ENCODE data around the gene IL18RAP. TPM values are rescaled to one million over a fixed set of nuclear protein-coding genes. Genes with fewer than 3 reads are reported as not detected.

The IL18RAP gene
- total and polyA plus RNA-seq, 2 experiments from 2014 or later, result not detected

DNA sequence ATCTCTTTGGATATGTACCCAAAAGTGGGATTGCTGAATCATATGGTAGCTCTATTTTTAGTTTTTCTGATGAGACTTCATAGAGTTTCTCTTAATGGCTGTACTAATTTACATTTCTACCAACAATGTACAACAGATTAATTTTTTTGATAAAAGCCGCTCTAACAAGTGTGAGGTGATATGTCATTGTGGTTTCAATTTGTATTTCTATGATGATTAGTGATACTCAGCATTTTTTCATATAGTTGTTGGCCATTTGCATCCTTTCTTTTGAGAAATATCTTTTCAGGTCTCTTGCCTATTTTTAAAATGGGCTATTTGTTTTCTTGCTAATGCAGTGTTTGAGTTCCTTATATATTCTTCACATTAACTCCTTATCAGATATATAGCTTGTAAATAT is 4.3 kb downstream of the IL18RAP start:
- no peak overlapping the region for H3K4me3 Mint-ChIP-seq
- H3K4me3 ChIP-seq, result no peak overlapping the region
- no peak overlapping the region for H2AFZ ChIP-seq
- no peak for TF ChIP-seq JUNB (IDR thresholded peaks at IDR 0.05; ENCODE audit: unreplicated experiment)
- no peak for TF ChIP-seq NANOG (IDR thresholded peaks at IDR 0.05; ENCODE audit: borderline replicate concordance)
- TF ChIP-seq, protein P1, sequence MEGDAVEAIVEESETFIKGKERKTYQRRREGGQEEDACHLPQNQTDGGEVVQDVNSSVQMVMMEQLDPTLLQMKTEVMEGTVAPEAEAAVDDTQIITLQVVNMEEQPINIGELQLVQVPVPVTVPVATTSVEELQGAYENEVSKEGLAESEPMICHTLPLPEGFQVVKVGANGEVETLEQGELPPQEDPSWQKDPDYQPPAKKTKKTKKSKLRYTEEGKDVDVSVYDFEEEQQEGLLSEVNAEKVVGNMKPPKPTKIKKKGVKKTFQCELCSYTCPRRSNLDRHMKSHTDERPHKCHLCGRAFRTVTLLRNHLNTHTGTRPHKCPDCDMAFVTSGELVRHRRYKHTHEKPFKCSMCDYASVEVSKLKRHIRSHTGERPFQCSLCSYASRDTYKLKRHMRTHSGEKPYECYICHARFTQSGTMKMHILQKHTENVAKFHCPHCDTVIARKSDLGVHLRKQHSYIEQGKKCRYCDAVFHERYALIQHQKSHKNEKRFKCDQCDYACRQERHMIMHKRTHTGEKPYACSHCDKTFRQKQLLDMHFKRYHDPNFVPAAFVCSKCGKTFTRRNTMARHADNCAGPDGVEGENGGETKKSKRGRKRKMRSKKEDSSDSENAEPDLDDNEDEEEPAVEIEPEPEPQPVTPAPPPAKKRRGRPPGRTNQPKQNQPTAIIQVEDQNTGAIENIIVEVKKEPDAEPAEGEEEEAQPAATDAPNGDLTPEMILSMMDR (conservative IDR thresholded peaks at IDR 0.05; ENCODE audit: low read depth in 2 of 2), result no peak
- TF ChIP-seq EZH2 (IDR thresholded peaks at IDR 0.05; ENCODE audit: low read depth, unreplicated experiment), result no peak
- no peak for TF ChIP-seq EZH2phosphoT487 (IDR thresholded peaks at IDR 0.05; ENCODE audit: unreplicated experiment)
- TF ChIP-seq, protein P2, sequence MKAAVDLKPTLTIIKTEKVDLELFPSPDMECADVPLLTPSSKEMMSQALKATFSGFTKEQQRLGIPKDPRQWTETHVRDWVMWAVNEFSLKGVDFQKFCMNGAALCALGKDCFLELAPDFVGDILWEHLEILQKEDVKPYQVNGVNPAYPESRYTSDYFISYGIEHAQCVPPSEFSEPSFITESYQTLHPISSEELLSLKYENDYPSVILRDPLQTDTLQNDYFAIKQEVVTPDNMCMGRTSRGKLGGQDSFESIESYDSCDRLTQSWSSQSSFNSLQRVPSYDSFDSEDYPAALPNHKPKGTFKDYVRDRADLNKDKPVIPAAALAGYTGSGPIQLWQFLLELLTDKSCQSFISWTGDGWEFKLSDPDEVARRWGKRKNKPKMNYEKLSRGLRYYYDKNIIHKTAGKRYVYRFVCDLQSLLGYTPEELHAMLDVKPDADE (IDR thresholded peaks at IDR 0.05), result no peak
- TF ChIP-seq, protein P3, sequence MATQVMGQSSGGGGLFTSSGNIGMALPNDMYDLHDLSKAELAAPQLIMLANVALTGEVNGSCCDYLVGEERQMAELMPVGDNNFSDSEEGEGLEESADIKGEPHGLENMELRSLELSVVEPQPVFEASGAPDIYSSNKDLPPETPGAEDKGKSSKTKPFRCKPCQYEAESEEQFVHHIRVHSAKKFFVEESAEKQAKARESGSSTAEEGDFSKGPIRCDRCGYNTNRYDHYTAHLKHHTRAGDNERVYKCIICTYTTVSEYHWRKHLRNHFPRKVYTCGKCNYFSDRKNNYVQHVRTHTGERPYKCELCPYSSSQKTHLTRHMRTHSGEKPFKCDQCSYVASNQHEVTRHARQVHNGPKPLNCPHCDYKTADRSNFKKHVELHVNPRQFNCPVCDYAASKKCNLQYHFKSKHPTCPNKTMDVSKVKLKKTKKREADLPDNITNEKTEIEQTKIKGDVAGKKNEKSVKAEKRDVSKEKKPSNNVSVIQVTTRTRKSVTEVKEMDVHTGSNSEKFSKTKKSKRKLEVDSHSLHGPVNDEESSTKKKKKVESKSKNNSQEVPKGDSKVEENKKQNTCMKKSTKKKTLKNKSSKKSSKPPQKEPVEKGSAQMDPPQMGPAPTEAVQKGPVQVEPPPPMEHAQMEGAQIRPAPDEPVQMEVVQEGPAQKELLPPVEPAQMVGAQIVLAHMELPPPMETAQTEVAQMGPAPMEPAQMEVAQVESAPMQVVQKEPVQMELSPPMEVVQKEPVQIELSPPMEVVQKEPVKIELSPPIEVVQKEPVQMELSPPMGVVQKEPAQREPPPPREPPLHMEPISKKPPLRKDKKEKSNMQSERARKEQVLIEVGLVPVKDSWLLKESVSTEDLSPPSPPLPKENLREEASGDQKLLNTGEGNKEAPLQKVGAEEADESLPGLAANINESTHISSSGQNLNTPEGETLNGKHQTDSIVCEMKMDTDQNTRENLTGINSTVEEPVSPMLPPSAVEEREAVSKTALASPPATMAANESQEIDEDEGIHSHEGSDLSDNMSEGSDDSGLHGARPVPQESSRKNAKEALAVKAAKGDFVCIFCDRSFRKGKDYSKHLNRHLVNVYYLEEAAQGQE (IDR thresholded peaks at IDR 0.05; ENCODE audit: unreplicated experiment), result no peak
- TF ChIP-seq ZNF331 (CRISPR knock-in tag; IDR thresholded peaks at IDR 0.05; ENCODE audit: low read depth), result no peak
- TF ChIP-seq, protein P4, sequence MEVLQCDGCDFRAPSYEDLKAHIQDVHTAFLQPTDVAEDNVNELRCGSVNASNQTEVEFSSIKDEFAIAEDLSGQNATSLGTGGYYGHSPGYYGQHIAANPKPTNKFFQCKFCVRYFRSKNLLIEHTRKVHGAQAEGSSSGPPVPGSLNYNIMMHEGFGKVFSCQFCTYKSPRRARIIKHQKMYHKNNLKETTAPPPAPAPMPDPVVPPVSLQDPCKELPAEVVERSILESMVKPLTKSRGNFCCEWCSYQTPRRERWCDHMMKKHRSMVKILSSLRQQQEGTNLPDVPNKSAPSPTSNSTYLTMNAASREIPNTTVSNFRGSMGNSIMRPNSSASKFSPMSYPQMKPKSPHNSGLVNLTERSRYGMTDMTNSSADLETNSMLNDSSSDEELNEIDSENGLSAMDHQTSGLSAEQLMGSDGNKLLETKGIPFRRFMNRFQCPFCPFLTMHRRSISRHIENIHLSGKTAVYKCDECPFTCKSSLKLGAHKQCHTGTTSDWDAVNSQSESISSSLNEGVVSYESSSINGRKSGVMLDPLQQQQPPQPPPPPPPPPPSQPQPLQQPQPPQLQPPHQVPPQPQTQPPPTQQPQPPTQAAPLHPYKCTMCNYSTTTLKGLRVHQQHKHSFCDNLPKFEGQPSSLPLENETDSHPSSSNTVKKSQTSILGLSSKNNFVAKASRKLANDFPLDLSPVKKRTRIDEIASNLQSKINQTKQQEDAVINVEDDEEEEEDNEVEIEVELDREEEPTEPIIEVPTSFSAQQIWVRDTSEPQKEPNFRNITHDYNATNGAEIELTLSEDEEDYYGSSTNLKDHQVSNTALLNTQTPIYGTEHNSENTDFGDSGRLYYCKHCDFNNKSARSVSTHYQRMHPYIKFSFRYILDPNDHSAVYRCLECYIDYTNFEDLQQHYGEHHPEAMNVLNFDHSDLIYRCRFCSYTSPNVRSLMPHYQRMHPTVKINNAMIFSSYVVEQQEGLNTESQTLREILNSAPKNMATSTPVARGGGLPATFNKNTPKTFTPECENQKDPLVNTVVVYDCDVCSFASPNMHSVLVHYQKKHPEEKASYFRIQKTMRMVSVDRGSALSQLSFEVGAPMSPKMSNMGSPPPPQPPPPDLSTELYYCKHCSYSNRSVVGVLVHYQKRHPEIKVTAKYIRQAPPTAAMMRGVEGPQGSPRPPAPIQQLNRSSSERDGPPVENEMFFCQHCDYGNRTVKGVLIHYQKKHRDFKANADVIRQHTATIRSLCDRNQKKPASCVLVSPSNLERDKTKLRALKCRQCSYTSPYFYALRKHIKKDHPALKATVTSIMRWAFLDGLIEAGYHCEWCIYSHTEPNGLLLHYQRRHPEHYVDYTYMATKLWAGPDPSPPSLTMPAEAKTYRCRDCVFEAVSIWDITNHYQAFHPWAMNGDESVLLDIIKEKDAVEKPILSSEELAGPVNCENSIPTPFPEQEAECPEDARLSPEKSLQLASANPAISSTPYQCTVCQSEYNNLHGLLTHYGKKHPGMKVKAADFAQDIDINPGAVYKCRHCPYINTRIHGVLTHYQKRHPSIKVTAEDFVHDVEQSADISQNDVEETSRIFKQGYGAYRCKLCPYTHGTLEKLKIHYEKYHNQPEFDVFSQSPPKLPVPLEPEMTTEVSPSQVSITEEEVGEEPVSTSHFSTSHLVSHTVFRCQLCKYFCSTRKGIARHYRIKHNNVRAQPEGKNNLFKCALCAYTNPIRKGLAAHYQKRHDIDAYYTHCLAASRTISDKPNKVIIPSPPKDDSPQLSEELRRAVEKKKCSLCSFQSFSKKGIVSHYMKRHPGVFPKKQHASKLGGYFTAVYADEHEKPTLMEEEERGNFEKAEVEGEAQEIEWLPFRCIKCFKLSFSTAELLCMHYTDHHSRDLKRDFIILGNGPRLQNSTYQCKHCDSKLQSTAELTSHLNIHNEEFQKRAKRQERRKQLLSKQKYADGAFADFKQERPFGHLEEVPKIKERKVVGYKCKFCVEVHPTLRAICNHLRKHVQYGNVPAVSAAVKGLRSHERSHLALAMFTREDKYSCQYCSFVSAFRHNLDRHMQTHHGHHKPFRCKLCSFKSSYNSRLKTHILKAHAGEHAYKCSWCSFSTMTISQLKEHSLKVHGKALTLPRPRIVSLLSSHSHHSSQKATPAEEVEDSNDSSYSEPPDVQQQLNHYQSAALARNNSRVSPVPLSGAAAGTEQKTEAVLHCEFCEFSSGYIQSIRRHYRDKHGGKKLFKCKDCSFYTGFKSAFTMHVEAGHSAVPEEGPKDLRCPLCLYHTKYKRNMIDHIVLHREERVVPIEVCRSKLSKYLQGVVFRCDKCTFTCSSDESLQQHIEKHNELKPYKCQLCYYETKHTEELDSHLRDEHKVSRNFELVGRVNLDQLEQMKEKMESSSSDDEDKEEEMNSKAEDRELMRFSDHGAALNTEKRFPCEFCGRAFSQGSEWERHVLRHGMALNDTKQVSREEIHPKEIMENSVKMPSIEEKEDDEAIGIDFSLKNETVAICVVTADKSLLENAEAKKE (CRISPR knock-in tag; IDR thresholded peaks at IDR 0.05), result no peak
- TF ChIP-seq ZNF114 (CRISPR knock-in tag; IDR thresholded peaks at IDR 0.05), result no peak
- TF ChIP-seq CREB1 (CRISPR knock-in tag; IDR thresholded peaks at IDR 0.05; ENCODE audit: low read depth), result no peak
- H3K79me2 ChIP-seq (replicated peaks; ENCODE audit: insufficient read depth), result no peaks in the 10 kb centered on the region
- no peaks in the 10 kb centered on the region for H3F3A ChIP-seq (replicated peaks; ENCODE audit: low read depth)
- H3K27ac ChIP-seq (ENCODE audit: low read depth), result no peak overlapping the region
- no peaks in the 10 kb centered on the region for H3K4me1 Mint-ChIP-seq
- no peak overlapping the region for H3K27ac Mint-ChIP-seq
- no peaks in the 10 kb centered on the region for H4K20me1 ChIP-seq (replicated peaks; ENCODE audit: insufficient read depth)
- H3K4me1 ChIP-seq (ENCODE audit: insufficient read depth), result no peaks in the 10 kb centered on the region
- H3K4me2 ChIP-seq, result no peak overlapping the region
- H3K36me3 Mint-ChIP-seq (ENCODE audit: low read depth), result no peaks in the 10 kb centered on the region
- H3K9me3 Mint-ChIP-seq, result no peaks in the 10 kb centered on the region
- H3K9me2 ChIP-seq (ENCODE audit: insufficient read depth), result no peaks in the 10 kb centered on the region
- H3K36me3 ChIP-seq (ENCODE audit: insufficient read depth), result no peaks in the 10 kb centered on the region
- no peaks in the 10 kb centered on the region for H3K27me3 Mint-ChIP-seq (ENCODE audit: insufficient read depth, low read depth, poor library complexity)
- ATAC-seq (no peak), DNase-seq (ENCODE audit: low spot score) (no peak)
- no peaks in the 10 kb centered on the region for H3K27me3 ChIP-seq (ENCODE audit: insufficient read depth)

Data from GM23338 (cell line).